Muscle of back (tissue), 13 donors: ENCODE results near the gene RAB38. TPM values are rescaled to one million over a fixed set of nuclear protein-coding genes. Genes with fewer than 3 reads are reported as not detected.

Experiments used
- DNase-seq, 3 donors: peaks; one replicate each; pipeline versions ENCODE4 v3.0.0 to v3.0.0-alpha.2; 2013
- long read RNA-seq, 9 donors: transcript quantifications; one replicate each; lab custom pipeline, GENCODE V29; 2026
- polyA plus RNA-seq, 10 donors: library from polyadenylated mRNA; unstranded; fragments of 120-200 nt; gene quantifications; one replicate each; pipeline ENCODE4 v1.2.1, GENCODE V29; 2013; ENCODE audit not compliant: insufficient read length in 10 of 10

RAB38 gene
- 1 to 10 TPM; 1.3 to 7.1 (median 1.5) TPM for polyA plus RNA-seq
- long read RNA-seq, donor 1, result 0 reads
- long read RNA-seq, donor 2, result 0 reads
- long read RNA-seq, donor 3, result 0 reads
- long read RNA-seq, donor 4, partial matches to known transcripts, result 0 of 1 reads
- long read RNA-seq, donor 4, other reads (novel, unspliced or antisense), result 0 of 1 reads
- long read RNA-seq, donor 5, partial matches to known transcripts, result 0 of 1 reads
- long read RNA-seq, donor 5, other reads (novel, unspliced or antisense), result 0 of 1 reads
- long read RNA-seq, donor 6, result 0 reads
- long read RNA-seq, donor 7, result 0 reads
- long read RNA-seq, donor 8, result 0 reads
- long read RNA-seq, donor 9, result 0 reads

- peak; percentile 24 to 75 (median 58) for DNase-seq
Observed at GRCh38 chr11:88174709-88175568, at the start of gene RAB38. RAB38 (minus strand) TSS chr11:88175443; CDS start chr11:88175384, 59 bp downstream.

DNA sequence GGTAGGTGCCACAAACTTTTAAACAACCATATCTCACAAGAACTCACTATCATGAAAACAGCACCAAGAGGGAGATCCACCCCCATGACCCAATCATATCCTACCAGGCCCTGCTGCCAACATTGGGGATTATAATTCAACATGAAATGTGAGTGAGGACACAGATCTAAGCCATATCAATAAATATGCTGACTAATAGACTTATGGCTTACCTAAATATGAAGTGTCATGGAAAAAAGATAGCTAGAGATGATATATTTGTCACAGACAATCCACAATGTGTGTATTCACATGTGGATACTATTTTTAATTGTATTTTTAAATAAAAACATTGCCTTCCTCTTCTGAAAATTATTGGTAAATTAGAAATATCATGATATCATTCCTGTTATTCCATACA is 38.2 kb upstream of the RAB38 start:
- DNase-seq, result no peak

DNA sequence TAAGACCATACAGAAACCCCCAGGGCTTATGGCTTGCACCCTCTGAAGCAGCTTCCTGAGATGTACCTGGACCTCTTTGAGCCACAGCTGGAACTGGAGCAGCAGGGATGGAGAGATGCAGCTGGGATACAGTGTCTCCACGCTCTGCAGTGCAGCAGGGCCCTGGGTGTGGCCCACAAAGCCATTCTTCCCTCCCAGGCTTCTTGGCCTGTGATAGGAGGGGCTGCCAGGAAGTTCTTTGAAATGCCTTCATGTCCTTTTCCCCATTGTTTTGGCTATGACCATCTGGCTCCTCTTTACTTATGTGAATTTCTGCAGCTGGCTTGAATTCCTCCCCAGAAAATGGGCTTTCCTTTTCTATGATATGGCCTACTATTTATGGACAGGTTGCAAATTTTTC is 37.1 kb upstream of the RAB38 start:
- DNase-seq, result peak in 1 of 3 donors; percentile 9

DNA sequence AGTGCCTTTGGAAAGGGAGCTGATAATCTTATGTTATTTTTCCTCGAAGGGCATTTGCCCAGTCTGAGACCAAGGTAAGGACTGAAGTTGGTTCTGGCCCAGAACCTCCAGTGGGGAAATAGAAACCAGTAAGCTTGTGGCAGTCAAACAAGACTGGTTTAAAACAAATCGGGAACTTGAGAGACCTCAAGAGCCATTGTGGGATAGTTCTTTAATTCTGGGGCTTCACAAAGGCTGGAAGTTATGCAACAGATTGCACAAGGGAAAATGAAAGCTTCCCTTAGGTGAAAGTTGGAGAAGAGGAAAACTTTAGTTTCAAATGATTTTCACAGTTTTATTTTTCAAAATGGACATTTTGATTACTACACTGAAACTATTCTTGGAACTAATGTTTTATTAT is 33.5 kb upstream of the RAB38 start:
- DNase-seq, result no peak

GRCh38 chr11:88206751-88207150 is 31.5 kb upstream of the RAB38 start:
- DNase-seq, result no peak

GRCh38 chr11:88204353-88204752 is 29.1 kb upstream of the RAB38 start:
- no peak for DNase-seq

DNA sequence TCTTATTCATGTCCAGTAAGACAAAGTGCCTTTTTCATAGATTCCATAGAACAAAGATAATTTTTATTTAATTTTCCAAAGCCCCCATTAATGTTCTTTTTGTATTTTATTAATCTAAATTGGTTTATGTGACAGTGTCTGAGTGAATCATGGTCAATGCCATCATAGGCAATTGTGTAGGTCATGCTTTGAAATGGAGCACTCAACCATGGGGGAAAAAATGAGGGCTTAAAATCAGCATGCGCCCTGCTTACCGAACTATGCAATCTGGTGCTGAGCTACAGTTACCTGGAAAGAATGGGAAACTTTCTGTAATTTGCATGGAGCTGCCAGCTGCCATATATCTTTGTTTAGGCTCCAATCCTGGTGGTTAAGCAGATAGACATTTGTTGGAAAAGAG is 28.4 kb upstream of the RAB38 start:
- no peak for DNase-seq

GRCh38 chr11:88202498-88202897 is 27.3 kb upstream of the RAB38 start:
- no peak for DNase-seq

- DNase-seq, result no peak
Observed at GRCh38 chr11:88196393-88196792, 21.1 kb upstream of the RAB38 start.

- DNase-seq, result no peak
Observed at GRCh38 chr11:88195908-88196307, 20.7 kb upstream of the RAB38 start.

- no peak for DNase-seq
Observed at GRCh38 chr11:88194990-88195389, 19.7 kb upstream of the RAB38 start.

GRCh38 chr11:88193278-88193677 is 18.0 kb upstream of the RAB38 start:
- DNase-seq, result no peak

- no peak for DNase-seq
Observed at GRCh38 chr11:88188932-88189253, 13.7 kb upstream of the RAB38 start.

DNA sequence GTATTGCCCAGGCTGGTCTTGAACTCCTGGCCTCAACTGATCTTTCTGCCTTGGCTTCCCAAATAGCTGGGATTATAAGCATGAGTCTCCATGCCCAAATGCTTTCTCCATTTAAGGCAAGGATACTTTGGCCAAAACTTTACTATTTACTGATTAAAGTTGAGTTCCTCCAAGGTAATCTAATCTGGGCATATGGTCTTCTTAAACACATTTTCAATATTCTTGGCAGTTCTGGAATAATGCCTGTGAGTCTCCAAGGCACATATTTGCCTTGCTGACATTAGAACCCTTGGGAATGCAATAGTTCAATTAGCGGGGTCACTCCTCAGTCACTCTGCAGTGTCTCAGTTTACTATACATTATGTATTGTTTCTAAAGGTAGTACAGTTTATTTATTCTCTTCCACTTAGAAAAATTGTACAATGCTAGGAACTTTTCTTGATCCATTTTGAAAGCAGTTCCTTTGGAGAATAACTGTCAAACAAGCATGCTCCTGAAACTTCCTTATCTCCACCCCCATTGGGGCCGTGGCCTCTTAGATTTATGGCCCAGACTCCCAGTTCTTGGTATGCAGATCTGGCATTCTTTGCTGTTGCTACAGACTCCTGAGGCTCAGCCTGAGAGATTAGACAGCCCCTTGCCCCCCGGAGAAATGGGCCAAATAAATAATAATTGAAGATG is 13.1 kb upstream of the RAB38 start:
- DNase-seq, result no peak

DNA sequence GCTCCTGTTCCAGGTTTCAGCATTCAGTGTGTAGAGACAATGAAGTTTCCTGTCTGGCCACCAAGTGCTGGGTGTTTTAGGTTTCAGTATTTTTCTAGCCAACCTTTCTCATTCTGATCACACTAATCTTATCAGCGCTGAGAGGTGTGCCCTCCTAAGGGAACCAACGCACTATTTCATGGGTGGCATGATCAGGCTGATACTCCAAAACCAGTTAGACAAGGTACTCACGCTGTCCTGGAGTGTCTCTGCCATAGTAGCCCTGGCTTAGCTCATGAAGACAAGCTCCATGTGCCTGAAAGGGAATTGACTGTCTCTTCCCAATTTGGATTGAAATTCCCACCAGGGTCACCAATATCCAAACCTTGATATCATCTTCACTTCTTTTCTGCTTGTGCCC is 8.0 kb upstream of the RAB38 start:
- DNase-seq, result no peak

- no peak for DNase-seq
Observed at GRCh38 chr11:88181776-88182175, 6.5 kb upstream of the RAB38 start.

DNA sequence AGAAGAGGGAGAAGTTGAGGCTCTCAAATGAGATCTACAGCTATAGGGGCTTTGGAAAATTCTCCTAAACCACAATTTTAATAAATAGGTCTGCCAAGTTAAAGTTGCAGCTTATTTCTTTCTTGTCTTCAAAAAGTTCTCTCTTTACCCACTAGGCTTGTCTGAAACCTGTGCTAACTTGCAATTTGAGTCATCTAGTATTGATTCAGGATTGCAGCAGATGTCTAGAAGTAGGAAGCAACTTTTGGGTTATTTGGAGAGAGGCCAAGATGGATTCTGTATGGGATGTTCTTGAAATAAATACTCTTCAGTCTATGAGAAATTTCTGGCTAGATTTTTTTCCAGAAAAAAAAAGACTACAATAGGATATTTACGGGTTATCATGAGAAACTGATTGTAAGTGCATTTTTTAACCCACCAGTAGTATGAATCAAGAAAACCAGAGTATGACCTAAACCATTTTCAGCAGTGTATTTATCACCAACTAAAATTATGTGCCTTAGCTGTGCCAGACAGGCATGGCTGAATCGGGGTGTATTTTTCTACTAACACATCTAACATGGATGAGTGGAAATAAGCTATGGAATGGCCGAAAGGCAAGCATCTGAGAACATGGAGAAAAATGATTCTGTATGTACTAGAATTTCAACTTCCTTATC is 4.9 kb upstream of the RAB38 start:
- DNase-seq, result peak in 1 of 3 donors; percentile 14

DNA sequence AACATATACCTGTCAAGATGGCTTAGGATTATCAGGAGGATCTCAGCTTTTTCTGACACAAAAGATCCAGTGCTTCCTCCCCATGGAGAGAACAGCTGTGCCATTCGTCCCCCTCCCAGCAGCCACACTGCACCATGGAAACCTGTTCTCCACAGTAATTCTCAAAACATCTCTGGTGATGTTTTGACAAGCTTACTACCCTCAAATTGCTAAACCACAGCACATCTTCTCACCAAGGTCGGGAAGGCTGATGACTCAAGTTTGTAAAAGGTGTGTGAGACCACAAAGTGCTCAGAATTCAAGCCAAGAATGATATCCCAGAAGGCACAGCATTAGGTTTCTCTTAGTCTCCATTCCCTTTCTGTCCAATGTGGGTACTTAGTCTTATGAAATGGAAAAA is 3.9 kb upstream of the RAB38 start:
- no peak for DNase-seq

- peak in 2 of 3 donors; percentile 10 to 67 for DNase-seq
Observed at GRCh38 chr11:88178191-88178590, 2.9 kb upstream of the RAB38 start.

DNA sequence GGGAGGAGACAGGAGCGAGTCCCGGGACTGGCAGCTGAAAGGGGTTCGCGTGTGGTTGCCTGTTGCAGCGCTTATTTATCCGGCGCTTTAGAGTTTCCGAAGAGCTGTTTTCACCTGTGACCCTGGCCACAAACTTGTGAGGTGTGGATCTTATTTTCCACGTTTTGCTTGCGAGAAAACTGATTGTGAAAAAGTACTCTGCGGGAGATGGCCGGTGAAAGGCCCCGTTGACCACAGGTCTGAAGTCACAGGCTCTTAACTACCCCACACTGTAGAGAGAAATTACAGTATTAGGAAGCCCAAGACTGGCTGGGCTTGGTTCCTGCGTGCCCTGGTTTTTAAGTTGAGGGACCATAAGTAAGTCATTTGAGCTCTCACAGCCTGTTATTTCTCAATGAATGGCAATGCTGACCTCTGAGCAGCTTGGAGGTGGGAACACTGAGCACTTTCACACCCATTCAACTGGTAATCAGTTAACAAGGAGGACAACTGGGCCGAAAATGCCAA is 379 bp upstream of the RAB38 start:
- DNase-seq, result no peak

- no peak for DNase-seq
Observed at GRCh38 chr11:88173956-88174355, 1.3 kb downstream of the RAB38 start.

GRCh38 chr11:88171982-88172381 is 3.3 kb downstream of the RAB38 start:
- DNase-seq, result no peak
